ENCODE data around the gene DOCK1.
"Not testable (repeated sequence)": the region's sequence is repeated elsewhere in the genome, so short reads cannot be mapped to it uniquely, and the experiment has no call there.

DOCK1 gene

GRCh38 chr10:127292888-127293287 is 387.7 kb downstream of the DOCK1 start:
- DNase-seq (ENCODE audit: low read depth) = no peak
- H3K4me3 ChIP-seq (ENCODE audit: low read depth, low read length) = no peak overlapping the region
- TF ChIP-seq CTCF (IDR thresholded peaks at IDR 0.05; ENCODE audit: low read depth, low read length, missing control alignments) = no peak

- TF ChIP-seq CTCF (IDR thresholded peaks at IDR 0.05; ENCODE audit: low read depth, low read length, missing control alignments) = no peak
- no peak overlapping the region for H3K4me3 ChIP-seq (ENCODE audit: low read depth, low read length)
- DNase-seq (ENCODE audit: low read depth) = no peak
Measured at GRCh38 chr10:127293640-127294039, 388.4 kb downstream of the DOCK1 start.

- no peak for TF ChIP-seq CTCF (IDR thresholded peaks at IDR 0.05; ENCODE audit: low read depth, low read length, missing control alignments)
- H3K4me3 ChIP-seq (ENCODE audit: low read depth, low read length) = no peak overlapping the region
- no peak for DNase-seq (ENCODE audit: low read depth)
Measured at GRCh38 chr10:127296696-127297095, 391.5 kb downstream of the DOCK1 start.

- no peak for TF ChIP-seq CTCF (IDR thresholded peaks at IDR 0.05; ENCODE audit: low read depth, low read length, missing control alignments)
- H3K4me3 ChIP-seq (ENCODE audit: low read depth, low read length) = no peak overlapping the region
- DNase-seq (ENCODE audit: low read depth) = no peak
Measured at GRCh38 chr10:127298381-127298780, 393.2 kb downstream of the DOCK1 start.

- DNase-seq (ENCODE audit: low read depth); H3K4me3 ChIP-seq (ENCODE audit: low read depth, low read length): not testable (repeated sequence)
Measured at GRCh38 chr10:127299192-127299591, 394.0 kb downstream of the DOCK1 start.

GRCh38 chr10:127299956-127300689 is 394.9 kb downstream of the DOCK1 start:
- H3K4me3 ChIP-seq (ENCODE audit: low read depth, low read length) = no peak overlapping the region
- no peak for DNase-seq (ENCODE audit: low read depth)
- no peak for TF ChIP-seq CTCF (IDR thresholded peaks at IDR 0.05; ENCODE audit: low read depth, low read length, missing control alignments)

GRCh38 chr10:127300868-127301321 is 395.7 kb downstream of the DOCK1 start:
- no peak for TF ChIP-seq CTCF (IDR thresholded peaks at IDR 0.05; ENCODE audit: low read depth, low read length, missing control alignments)
- no peak overlapping the region for H3K4me3 ChIP-seq (ENCODE audit: low read depth, low read length)
- DNase-seq (ENCODE audit: low read depth) = no peak
